ENCODE results near the gene HMGB3.
A peak's percentile ranks its signal among the peaks of the same experiment; 100 is the strongest.
"Not testable (repeated sequence)": the region's sequence is repeated elsewhere in the genome, so short reads cannot be mapped to it uniquely, and the experiment has no call there.

The HMGB3 gene

GRCh38 chrX:150977411-150978162, 5.5 kb upstream of the HMGB3 start:
- DNase-seq (ENCODE audit: low spot score), result no peak

- DNase-seq (ENCODE audit: low spot score), result no peak
Measured at GRCh38 chrX:150980186-150980585, 2.9 kb upstream of the HMGB3 start.

- DNase-seq (ENCODE audit: low spot score), result no peak
Measured at GRCh38 chrX:150980711-150981110, 2.4 kb upstream of the HMGB3 start.

GRCh38 chrX:150982235-150982787, 824 bp upstream of the HMGB3 start:
- no peak for DNase-seq (ENCODE audit: low spot score)

GRCh38 chrX:150983521-150984168, 510 bp downstream of the HMGB3 start:
- DNase-seq (ENCODE audit: low spot score), result peak; percentile 8

- peak; percentile 11 for DNase-seq (ENCODE audit: low spot score)
Measured at GRCh38 chrX:150984169-150984824, 1.2 kb downstream of the HMGB3 start.

- DNase-seq (ENCODE audit: low spot score), result not testable (repeated sequence)
Measured at GRCh38 chrX:150987687-150988086, 4.6 kb downstream of the HMGB3 start.

- DNase-seq (ENCODE audit: low spot score), result no peak
Measured at GRCh38 chrX:150989420-150989819, 6.3 kb downstream of the HMGB3 start.

- DNase-seq (ENCODE audit: low spot score), result no peak
Measured at GRCh38 chrX:150990910-150991309, 7.8 kb downstream of the HMGB3 start.

- DNase-seq (ENCODE audit: low spot score), result no peak
Measured at GRCh38 chrX:151000861-151001331, 17.8 kb downstream of the HMGB3 start.

GRCh38 chrX:151004085-151004484, 20.9 kb downstream of the HMGB3 start:
- no peak for DNase-seq (ENCODE audit: low spot score)

GRCh38 chrX:151006410-151007109, 23.4 kb downstream of the HMGB3 start:
- no peak for DNase-seq (ENCODE audit: low spot score)

- no peak for DNase-seq (ENCODE audit: low spot score)
Measured at GRCh38 chrX:151009582-151009981, 26.4 kb downstream of the HMGB3 start.

- no peak for DNase-seq (ENCODE audit: low spot score)
Measured at GRCh38 chrX:151013164-151013743, 30.1 kb downstream of the HMGB3 start.

- DNase-seq (ENCODE audit: low spot score), result no peak
Measured at GRCh38 chrX:151015684-151016083, 32.5 kb downstream of the HMGB3 start.

GRCh38 chrX:151019856-151020255, 36.7 kb downstream of the HMGB3 start:
- no peak for DNase-seq (ENCODE audit: low spot score)

- DNase-seq (ENCODE audit: low spot score), result no peak
Measured at GRCh38 chrX:151030845-151031244, 47.7 kb downstream of the HMGB3 start.

GRCh38 chrX:151031391-151031975, 48.3 kb downstream of the HMGB3 start:
- no peak for DNase-seq (ENCODE audit: low spot score)

GRCh38 chrX:151039351-151039750, 56.2 kb downstream of the HMGB3 start:
- no peak for DNase-seq (ENCODE audit: low spot score)
